Gastroesophageal sphincter (tissue), 3 donors: ENCODE results near the gene PHC2.

Experiments
- EP300 ChIP-seq: sonication (generic); formaldehyde crosslinking; IDR thresholded peaks from one replicate; pipeline ENCODE4 v1.6.1; 2017; ENCODE audit warnings: antibody characterized with exemption, mild to moderate bottlenecking
- POLR2A ChIP-seq, 2 donors: fragments of 450-650 bp; IDR thresholded peaks; one replicate each; pipeline ENCODE4 v1.6.1; 2017; ENCODE audit warnings: antibody characterized with exemption in 2 of 2, mild to moderate bottlenecking in 2 of 2, moderate library complexity in 1 of 2
- POLR2AphosphoS5 ChIP-seq: sonication (generic); formaldehyde crosslinking; IDR thresholded peaks from one replicate; pipeline ENCODE4 v1.6.1; 2017; ENCODE audit warnings: antibody characterized with exemption
- TF ChIP-seq, protein P1 (sequence below), 4 experiments: fragments of 200-600 bp in 2 of 4; fragments of 450-650 bp in 2 of 4; sonication (generic) in 1 of 4; IDR thresholded peaks; one replicate each; pipeline ENCODE4 v1.5.1; 2017 to 2019; ENCODE audit warnings: antibody characterized with exemption in 4 of 4, mild to moderate bottlenecking in 2 of 4, moderate library complexity in 2 of 4

DNA sequence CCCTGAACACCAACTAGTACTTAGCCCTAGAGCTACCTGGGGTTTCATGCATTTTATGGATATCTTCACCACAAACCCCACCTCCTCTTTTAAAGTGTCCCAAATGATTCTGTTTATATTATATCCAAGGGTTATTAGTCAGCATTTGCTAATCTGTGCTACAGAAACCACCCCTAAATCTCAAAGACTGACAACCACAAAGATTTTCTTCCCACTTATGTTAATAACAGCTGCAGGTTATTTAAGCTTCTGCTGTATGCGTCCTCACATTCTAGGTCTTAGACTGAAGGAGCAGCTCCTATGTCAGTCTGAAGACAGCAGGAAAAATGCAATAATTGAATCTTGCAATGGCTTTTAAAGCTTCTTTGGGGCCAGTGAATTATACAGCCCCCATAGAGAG is 11.2 kb upstream of the PHC2 start:
- TF ChIP-seq, protein P1, sequence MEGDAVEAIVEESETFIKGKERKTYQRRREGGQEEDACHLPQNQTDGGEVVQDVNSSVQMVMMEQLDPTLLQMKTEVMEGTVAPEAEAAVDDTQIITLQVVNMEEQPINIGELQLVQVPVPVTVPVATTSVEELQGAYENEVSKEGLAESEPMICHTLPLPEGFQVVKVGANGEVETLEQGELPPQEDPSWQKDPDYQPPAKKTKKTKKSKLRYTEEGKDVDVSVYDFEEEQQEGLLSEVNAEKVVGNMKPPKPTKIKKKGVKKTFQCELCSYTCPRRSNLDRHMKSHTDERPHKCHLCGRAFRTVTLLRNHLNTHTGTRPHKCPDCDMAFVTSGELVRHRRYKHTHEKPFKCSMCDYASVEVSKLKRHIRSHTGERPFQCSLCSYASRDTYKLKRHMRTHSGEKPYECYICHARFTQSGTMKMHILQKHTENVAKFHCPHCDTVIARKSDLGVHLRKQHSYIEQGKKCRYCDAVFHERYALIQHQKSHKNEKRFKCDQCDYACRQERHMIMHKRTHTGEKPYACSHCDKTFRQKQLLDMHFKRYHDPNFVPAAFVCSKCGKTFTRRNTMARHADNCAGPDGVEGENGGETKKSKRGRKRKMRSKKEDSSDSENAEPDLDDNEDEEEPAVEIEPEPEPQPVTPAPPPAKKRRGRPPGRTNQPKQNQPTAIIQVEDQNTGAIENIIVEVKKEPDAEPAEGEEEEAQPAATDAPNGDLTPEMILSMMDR (IDR thresholded peaks at IDR 0.05): no peak
- TF ChIP-seq POLR2A (IDR thresholded peaks at IDR 0.05) (no peak), EP300 (no peak), POLR2AphosphoS5 (no peak)
